HepG2 (cell line): ENCODE measurements around the gene STYX. TPM values are rescaled to one million over a fixed set of nuclear protein-coding genes. Genes with fewer than 3 reads are reported as not detected.

ENCODE experiments used
- AGO2 ChIP-seq: fragments of 200-400 bp; formaldehyde crosslinking; optimal IDR thresholded peaks from 2 replicates; pipeline ENCODE3; 2017; ENCODE audit warnings: mild to moderate bottlenecking, low read depth, low read length, moderate library complexity
- CSRNP1 ChIP-seq: sonication (generic); formaldehyde crosslinking; IDR thresholded peaks from 2 replicates; pipeline ENCODE4 v1.8.1; 2023; ENCODE audit warnings: mild to moderate bottlenecking, missing genetic modification reagents
- GABPA ChIP-seq, 2 experiments: IDR thresholded peaks; 2 replicates each; pipeline ENCODE4 v1.6.1; 2011 to 2016; ENCODE audit warnings: low read depth in 2 of 2, low read length in 1 of 2, missing biosample characterization in 1 of 2, missing genetic modification characterization in 1 of 2
- HDAC2 ChIP-seq: sonication (generic); formaldehyde crosslinking; IDR thresholded peaks from 2 replicates; pipeline ENCODE4 v1.4.0; 2020; ENCODE audit warnings: missing genetic modification reagents
- HIVEP1 ChIP-seq: sonication (generic); formaldehyde crosslinking; IDR thresholded peaks from 2 replicates; pipeline ENCODE4 v1.4.0; 2020; ENCODE audit warnings: mild to moderate bottlenecking, missing genetic modification reagents
- RFX1 ChIP-seq: fragments of 450-650 bp; IDR thresholded peaks from 2 replicates; pipeline ENCODE4 v1.6.1; 2017
- TAF15 ChIP-seq: fragments of 200-400 bp; formaldehyde crosslinking; IDR thresholded peaks from one replicate; pipeline ENCODE4 v1.6.1; 2018; ENCODE audit warnings: mild to moderate bottlenecking, low read depth, low read length; ENCODE audit not compliant: poor library complexity, severe bottlenecking
- USF2 ChIP-seq, 2 experiments: sonication (generic) in 1 of 2; formaldehyde crosslinking in 1 of 2; IDR thresholded peaks; 2 replicates each; pipeline versions ENCODE4 v1.5.1 to v1.6.1; 2011 to 2020; ENCODE audit warnings: borderline replicate concordance in 1 of 2, low read depth in 1 of 2, low read length in 1 of 2, mild to moderate bottlenecking in 1 of 2, missing genetic modification reagents in 1 of 2, moderate library complexity in 1 of 2
- ZBED4 ChIP-seq: sonication (generic); formaldehyde crosslinking; IDR thresholded peaks from 2 replicates; pipeline ENCODE4 v1.4.0; 2020; ENCODE audit warnings: missing genetic modification reagents, borderline replicate concordance
- ZBTB26 ChIP-seq: IDR thresholded peaks from 2 replicates; pipeline ENCODE4 v1.6.1; 2016; ENCODE audit warnings: missing compliant biosample characterization, missing genetic modification reagents, borderline replicate concordance
- ZFP37 ChIP-seq: sonication (generic); formaldehyde crosslinking; IDR thresholded peaks from 2 replicates; pipeline ENCODE4 v1.4.0; 2020; ENCODE audit warnings: missing genetic modification reagents, borderline replicate concordance
- ZNF329 ChIP-seq: sonication (generic); formaldehyde crosslinking; IDR thresholded peaks from 2 replicates; pipeline ENCODE4 v1.9.0; 2021; ENCODE audit warnings: low read depth, mild to moderate bottlenecking, missing genetic modification reagents
- ZNF639 ChIP-seq: conservative IDR thresholded peaks from 2 replicates; pipeline ENCODE4 v1.6.1; 2018; ENCODE audit warnings: missing genetic modification reagents
- polyA plus RNA-seq, 8 experiments: library from polyadenylated mRNA; depleted of rRNA in 3 of 8; stranded (reverse) in 7 of 8; unstranded in 1 of 8; fragments of >200 nt; fragmentation: Illumina TruSeq in 4 of 8; extraction: Trizol in 4 of 8; gene quantifications; 2 replicates each; pipeline versions ENCODE4 v1.2.1 to v1.2.3, GENCODE V29; 2011 to 2016; ENCODE audit warnings: low read depth in 4 of 8, missing spikeins in 1 of 8, mixed read lengths in 1 of 8; ENCODE audit not compliant: insufficient read depth in 1 of 8
- total RNA-seq, 5 experiments: library from RNA; depleted of rRNA; stranded (reverse); fragments of >200 nt; fragmentation: Illumina TruSeq; extraction: Trizol; gene quantifications; 2 replicates each; pipeline ENCODE4 v1.2.3, GENCODE V29; 2016; ENCODE audit warnings: low read depth in 1 of 5

STYX gene
- total and polyA plus RNA-seq, 2 of the 13 experiments (the other 11 are each of a cell fraction or from before 2014, with no cell fraction given) = 6.6 to 10.9 TPM

GRCh38 chr14:52706724-52707706 is 23.0 kb upstream of the STYX start, which contains the start of gene PSMC6 (continued):
- peak; percentile 33; the same call in 1 of the 2 replicates for TF ChIP-seq HIVEP1 (CRISPR knock-in tag)
- peak; percentile 70 for TF ChIP-seq GABPA (IDR thresholded peaks at IDR 0.05; ENCODE audit: low read depth, low read length)
- peak; percentile 91 for TF ChIP-seq GABPA (CRISPR knock-in tag; IDR thresholded peaks at IDR 0.05; ENCODE audit: low read depth)
- no peak for TF ChIP-seq AGO2
- no peak for TF ChIP-seq USF2 (IDR thresholded peaks at IDR 0.05; ENCODE audit: low read depth, low read length)
- peak; percentile 39; the same call in 1 of the 2 replicates for TF ChIP-seq USF2 (CRISPR knock-in tag; IDR thresholded peaks at IDR 0.05; ENCODE audit: borderline replicate concordance)
- 0 out of 2 replicates have a peak, but pooled peaks have one; percentile 62 for TF ChIP-seq CSRNP1
- TF ChIP-seq HDAC2 (CRISPR knock-in tag) = 0 out of 2 replicates have a peak, but pooled peaks have one; percentile 7
- no peak for TF ChIP-seq TAF15
- TF ChIP-seq ZBED4 = peak; percentile 16; the same call in 1 of the 2 replicates
- no peak for TF ChIP-seq RFX1
- TF ChIP-seq ZFP37 (CRISPR knock-in tag) = no peak
- TF ChIP-seq ZNF329 = no peak
- no peak for TF ChIP-seq ZBTB26
- no peak for TF ChIP-seq ZNF639 (CRISPR knock-in tag)
